Measurements from ENCODE around the gene AHR.
"Not testable (repeated sequence)": the region's sequence is repeated elsewhere in the genome, so short reads cannot be mapped to it uniquely, and the experiment has no call there.

The AHR gene

DNA sequence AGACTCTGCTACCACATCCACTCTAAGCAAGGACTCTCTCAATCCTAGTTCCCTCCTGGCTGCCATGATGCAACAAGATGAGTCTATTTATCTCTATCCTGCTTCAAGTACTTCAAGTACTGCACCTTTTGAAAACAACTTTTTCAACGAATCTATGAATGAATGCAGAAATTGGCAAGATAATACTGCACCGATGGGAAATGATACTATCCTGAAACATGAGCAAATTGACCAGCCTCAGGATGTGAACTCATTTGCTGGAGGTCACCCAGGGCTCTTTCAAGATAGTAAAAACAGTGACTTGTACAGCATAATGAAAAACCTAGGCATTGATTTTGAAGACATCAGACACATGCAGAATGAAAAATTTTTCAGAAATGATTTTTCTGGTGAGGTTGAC, 40.7 kb downstream of the AHR start:
- TF ChIP-seq, protein P1, sequence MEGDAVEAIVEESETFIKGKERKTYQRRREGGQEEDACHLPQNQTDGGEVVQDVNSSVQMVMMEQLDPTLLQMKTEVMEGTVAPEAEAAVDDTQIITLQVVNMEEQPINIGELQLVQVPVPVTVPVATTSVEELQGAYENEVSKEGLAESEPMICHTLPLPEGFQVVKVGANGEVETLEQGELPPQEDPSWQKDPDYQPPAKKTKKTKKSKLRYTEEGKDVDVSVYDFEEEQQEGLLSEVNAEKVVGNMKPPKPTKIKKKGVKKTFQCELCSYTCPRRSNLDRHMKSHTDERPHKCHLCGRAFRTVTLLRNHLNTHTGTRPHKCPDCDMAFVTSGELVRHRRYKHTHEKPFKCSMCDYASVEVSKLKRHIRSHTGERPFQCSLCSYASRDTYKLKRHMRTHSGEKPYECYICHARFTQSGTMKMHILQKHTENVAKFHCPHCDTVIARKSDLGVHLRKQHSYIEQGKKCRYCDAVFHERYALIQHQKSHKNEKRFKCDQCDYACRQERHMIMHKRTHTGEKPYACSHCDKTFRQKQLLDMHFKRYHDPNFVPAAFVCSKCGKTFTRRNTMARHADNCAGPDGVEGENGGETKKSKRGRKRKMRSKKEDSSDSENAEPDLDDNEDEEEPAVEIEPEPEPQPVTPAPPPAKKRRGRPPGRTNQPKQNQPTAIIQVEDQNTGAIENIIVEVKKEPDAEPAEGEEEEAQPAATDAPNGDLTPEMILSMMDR (IDR thresholded peaks at IDR 0.05; ENCODE audit: low read depth, low read length): no peak
- no peak overlapping the region for H3K4me3 ChIP-seq (ENCODE audit: low read depth, low read length)

DNA sequence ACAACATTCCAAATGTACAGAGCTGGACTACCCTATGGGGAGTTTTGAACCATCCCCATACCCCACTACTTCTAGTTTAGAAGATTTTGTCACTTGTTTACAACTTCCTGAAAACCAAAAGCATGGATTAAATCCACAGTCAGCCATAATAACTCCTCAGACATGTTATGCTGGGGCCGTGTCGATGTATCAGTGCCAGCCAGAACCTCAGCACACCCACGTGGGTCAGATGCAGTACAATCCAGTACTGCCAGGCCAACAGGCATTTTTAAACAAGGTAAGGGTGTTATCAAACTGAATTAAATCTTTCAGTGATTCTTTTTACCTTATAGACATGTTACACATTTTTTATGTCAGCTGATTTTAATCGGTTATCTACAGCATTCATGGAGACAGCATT, 41.5 kb downstream of the AHR start:
- no peak overlapping the region for H3K4me3 ChIP-seq (ENCODE audit: low read depth, low read length)
- TF ChIP-seq, protein P1 (IDR thresholded peaks at IDR 0.05; ENCODE audit: low read depth, low read length): no peak

DNA sequence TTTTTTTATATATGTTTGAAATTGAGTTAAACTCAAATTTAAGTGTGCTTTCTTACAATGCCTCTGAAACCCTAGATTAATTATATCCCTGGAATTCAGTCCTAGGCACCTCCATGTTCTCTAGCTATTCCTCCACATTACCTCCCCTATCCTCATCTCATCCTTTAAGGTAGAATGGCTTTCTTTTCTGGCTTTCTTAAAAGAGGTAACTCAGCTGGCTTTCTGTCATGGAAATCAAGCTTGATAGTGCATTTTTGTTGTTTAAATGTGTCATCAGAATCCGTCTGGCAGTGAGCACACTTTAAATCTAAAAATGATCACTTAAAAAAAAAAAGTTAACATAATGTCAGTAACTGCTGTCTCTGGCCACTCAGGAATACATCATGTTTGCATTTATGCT, 42.2 kb downstream of the AHR start:
- H3K4me3 ChIP-seq (ENCODE audit: low read depth, low read length): no peak overlapping the region
- TF ChIP-seq, protein P1 (IDR thresholded peaks at IDR 0.05; ENCODE audit: low read depth, low read length): no peak

DNA sequence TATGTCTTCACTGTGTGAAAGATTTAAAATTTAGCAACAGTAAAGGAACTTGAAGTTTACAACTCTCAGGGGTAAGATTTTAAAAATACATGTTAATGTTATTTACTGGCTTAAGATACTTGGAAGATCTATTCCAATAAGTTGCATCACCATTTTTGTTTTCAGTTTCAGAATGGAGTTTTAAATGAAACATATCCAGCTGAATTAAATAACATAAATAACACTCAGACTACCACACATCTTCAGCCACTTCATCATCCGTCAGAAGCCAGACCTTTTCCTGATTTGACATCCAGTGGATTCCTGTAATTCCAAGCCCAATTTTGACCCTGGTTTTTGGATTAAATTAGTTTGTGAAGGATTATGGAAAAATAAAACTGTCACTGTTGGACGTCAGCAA, 44.3 kb downstream of the AHR start:
- TF ChIP-seq, protein P1 (IDR thresholded peaks at IDR 0.05; ENCODE audit: low read depth, low read length): no peak
- H3K4me3 ChIP-seq (ENCODE audit: low read depth, low read length): no peak overlapping the region

DNA sequence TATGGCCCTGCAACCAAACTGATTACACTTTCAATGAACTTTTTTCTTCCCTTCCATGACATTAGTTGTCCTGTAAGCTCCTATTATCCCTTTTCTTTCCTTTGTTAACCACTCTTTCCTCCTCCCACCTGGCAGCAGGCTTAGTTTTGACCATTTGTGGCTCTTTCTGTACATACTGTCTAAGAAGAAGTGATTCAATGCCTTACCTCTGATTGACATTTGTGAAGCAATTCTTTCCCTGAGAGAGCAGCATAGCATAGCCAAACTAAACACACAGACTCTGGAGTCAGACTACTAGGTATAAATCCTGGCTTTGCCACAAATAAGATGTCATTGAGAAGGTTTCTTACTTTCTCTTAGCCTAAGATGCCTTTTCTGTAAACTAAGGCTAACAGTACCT, 48.9 kb downstream of the AHR start:
- TF ChIP-seq, protein P1 (IDR thresholded peaks at IDR 0.05; ENCODE audit: low read depth, low read length): no peak
- H3K4me3 ChIP-seq (ENCODE audit: low read depth, low read length): no peak overlapping the region

DNA sequence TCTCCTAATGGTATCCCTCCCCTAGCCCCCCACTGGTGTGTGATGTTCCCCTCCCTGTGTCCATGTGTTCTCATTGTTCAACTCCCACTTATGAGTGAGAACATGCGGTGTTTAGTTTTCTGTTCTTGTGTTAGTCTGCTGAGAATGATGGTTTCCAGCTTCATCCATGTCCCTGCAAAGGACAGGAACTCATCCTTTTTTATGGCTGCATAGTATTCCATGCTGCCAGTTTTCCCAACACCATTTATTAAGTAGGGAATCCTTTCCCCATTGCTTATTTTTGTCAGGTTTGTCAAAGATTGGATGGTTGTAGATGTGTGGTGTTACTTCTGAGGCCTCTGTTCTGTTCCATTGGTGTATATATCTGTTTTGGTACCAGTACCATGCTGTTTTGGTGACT, 50.5 kb downstream of the AHR start:
- not testable (repeated sequence) for H3K4me3 ChIP-seq (ENCODE audit: low read depth, low read length)

DNA sequence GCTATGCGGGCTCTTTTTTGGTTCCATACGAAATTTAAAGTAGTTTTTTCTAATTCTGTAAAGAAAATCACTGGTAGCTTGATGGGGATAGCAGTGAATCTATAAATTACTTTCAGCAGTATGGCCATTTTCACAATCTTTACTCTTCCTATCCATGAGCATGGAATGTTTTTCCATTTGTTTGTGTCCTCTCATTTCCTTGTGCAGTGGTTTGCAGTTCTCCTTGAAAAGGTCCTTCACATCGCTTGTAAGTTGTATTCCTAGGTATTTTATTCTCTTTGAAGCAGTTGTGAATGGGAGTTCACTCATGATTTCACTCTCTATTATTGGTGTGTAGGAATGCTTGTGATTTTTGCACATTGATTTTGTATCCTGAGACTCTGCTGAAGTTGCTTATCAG, 51.9 kb downstream of the AHR start:
- not testable (repeated sequence) for H3K4me3 ChIP-seq (ENCODE audit: low read depth, low read length)

DNA sequence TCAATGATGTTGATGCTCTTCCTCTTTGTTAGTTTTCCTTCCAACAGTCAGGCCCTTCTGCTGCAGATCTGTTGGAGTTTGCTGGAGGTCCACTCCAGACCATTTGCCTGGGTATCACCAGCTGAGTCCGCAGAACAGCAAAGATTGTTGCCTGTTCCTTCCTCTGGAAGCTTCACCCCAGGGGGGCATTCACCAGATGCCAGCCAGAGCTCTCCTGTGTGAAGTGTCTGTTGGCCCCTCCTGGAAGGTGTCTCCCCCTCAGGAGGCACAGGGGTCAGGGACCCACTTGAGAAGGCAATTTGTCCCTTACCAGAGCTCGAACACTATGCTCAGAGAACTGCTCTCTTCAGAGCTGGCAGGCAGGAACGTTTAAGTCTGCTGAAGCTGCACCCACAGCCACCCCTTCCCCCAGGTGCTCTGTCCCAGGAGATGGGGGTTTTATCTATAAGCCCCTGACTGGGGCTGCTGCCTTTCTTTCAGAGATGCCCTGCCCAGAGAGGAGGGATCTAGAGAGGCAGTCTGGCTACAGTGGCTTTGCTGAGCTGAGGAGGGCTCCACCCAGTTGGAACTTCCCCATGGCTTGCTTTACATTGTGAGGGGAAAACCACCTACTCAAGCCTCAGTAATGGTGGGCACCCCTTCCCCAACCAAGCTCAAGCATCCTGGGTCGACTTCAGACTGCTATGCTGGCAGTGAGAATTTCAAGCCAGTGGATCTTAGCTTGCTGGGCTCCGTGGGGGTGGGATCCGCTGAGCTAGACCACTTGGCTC, 55.4 kb downstream of the AHR start:
- not testable (repeated sequence) for H3K4me3 ChIP-seq (ENCODE audit: low read depth, low read length)

DNA sequence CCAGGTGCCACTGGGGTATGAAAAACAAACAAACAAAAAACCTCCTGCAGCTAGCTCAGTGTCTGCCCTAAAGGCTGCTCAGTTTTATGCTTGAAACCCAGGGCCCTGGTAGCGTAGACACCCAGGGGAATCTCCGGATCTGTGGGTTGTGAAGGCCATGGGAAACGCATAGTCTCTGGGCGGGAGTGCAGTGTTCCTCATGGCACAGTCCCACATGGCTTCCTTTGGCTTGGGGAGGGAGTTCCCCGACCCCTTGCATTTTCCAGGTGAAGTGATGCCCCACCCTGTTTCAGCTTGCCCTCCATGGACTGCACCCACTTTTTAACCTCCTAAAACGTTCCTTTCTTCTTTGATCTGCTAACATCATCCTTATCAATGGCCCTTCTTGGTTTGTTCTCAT, 56.0 kb downstream of the AHR start:
- TF ChIP-seq, protein P1 (IDR thresholded peaks at IDR 0.05; ENCODE audit: low read depth, low read length): no peak
- H3K4me3 ChIP-seq (ENCODE audit: low read depth, low read length): no peak overlapping the region

Data from WI38 (cell line).